Measurements from ENCODE around the gene SLC1A2. TPM values are rescaled to one million over a fixed set of nuclear protein-coding genes. Genes with fewer than 3 reads are reported as not detected.
A peak's percentile ranks its signal among the peaks of the same experiment; 100 is the strongest.

Gene SLC1A2
- total RNA-seq, 3 donors from 2014 or later, result 0.32 to 23.7 (median 10.5) TPM

- TF ChIP-seq POLR2AphosphoS5 (IDR thresholded peaks at IDR 0.05) (no peak), CTCF (IDR thresholded peaks at IDR 0.05) (no peak), POLR2A (IDR thresholded peaks at IDR 0.05) (no peak)
- Histone ChIP-seq H3K27ac (no peak overlapping the region), H3K27me3 (no peaks in the 10 kb centered on the region), H3K9me3 (no peaks in the 10 kb centered on the region), H3K4me3 (no peak overlapping the region), H3K36me3 (no peaks in the 10 kb centered on the region), H3K4me1 (no peaks in the 10 kb centered on the region)
- intact Hi-C loops (cut with DNase I; ENCODE audit: low total_unique reads), result loop anchor here (10.0 kb wide), 1 partner anchor 1174 kb away; no protein-coding TSS in a partner anchor
- DNase-seq (ENCODE audit: low spot score in 2 of 2), result no peak
Observed at GRCh38 chr11:35208795-35209194, 210.6 kb downstream of the SLC1A2 start.

GRCh38 chr11:35207471-35208403 lies 211.6 kb downstream of the SLC1A2 start:
- H3K27ac ChIP-seq, result no peak overlapping the region
- H3K4me1 ChIP-seq, result no peaks in the 10 kb centered on the region
- H3K36me3 ChIP-seq, result no peaks in the 10 kb centered on the region
- TF ChIP-seq CTCF (IDR thresholded peaks at IDR 0.05), result no peak
- no peak for TF ChIP-seq POLR2A (IDR thresholded peaks at IDR 0.05)
- TF ChIP-seq POLR2AphosphoS5 (IDR thresholded peaks at IDR 0.05), result no peak
- H3K9me3 ChIP-seq, result no peaks in the 10 kb centered on the region
- no peak for DNase-seq (ENCODE audit: low spot score in 2 of 2)
- intact Hi-C loops (cut with DNase I; ENCODE audit: low total_unique reads), result loop anchor here (10.0 kb wide), 1 partner anchor 1173 kb away; no protein-coding TSS in a partner anchor
- H3K27me3 ChIP-seq, result no peaks in the 10 kb centered on the region
- no peak overlapping the region for H3K4me3 ChIP-seq

- H3K9me3 ChIP-seq, result no peaks in the 10 kb centered on the region
- no peaks in the 10 kb centered on the region for H3K36me3 ChIP-seq
- TF ChIP-seq CTCF (IDR thresholded peaks at IDR 0.05) (no peak), POLR2A (IDR thresholded peaks at IDR 0.05) (no peak), POLR2AphosphoS5 (IDR thresholded peaks at IDR 0.05) (no peak)
- no peaks in the 10 kb centered on the region for H3K4me1 ChIP-seq
- DNase-seq (ENCODE audit: low spot score in 2 of 2), result no peak
- no peak overlapping the region for H3K27ac ChIP-seq
- no peaks in the 10 kb centered on the region for H3K27me3 ChIP-seq
- intact Hi-C loops (cut with DNase I; ENCODE audit: low total_unique reads), result loop anchor here (10.0 kb wide), 1 partner anchor 1172 kb away; no protein-coding TSS in a partner anchor
- H3K4me3 ChIP-seq, result no peak overlapping the region
Observed at GRCh38 chr11:35206616-35207015, 212.7 kb downstream of the SLC1A2 start.

- Histone ChIP-seq H3K4me1 (no peaks in the 10 kb centered on the region), H3K4me3 (no peak overlapping the region), H3K36me3 (no peaks in the 10 kb centered on the region), H3K9me3 (no peaks in the 10 kb centered on the region), H3K27ac (peak overlapping the region; percentile 11 to 44), H3K27me3 (no peaks in the 10 kb centered on the region)
- intact Hi-C loops (cut with DNase I; ENCODE audit: low total_unique reads), result loop anchor here (10.0 kb wide), 1 partner anchor 1170 kb away; no protein-coding TSS in a partner anchor
- TF ChIP-seq POLR2AphosphoS5 (IDR thresholded peaks at IDR 0.05), result no peak
- TF ChIP-seq POLR2A (IDR thresholded peaks at IDR 0.05), result no peak
- TF ChIP-seq CTCF (IDR thresholded peaks at IDR 0.05), result no peak
- no peak for DNase-seq (ENCODE audit: low spot score in 2 of 2)
Observed at GRCh38 chr11:35204614-35205013, 214.7 kb downstream of the SLC1A2 start.

Other genes with a start within 250 kb of the SLC1A2 start
- 10 to 100 TPM in 2 of 3 donors, 1 to 10 TPM in 1; 8.8 to 36.4 (median 11.3) TPM for gene PAMR1, start 106.1 kb upstream of the SLC1A2 start, total RNA-seq
- gene FJX1, start 198.9 kb upstream of the SLC1A2 start, total RNA-seq, result 10 to 100 TPM in 1 of 3 donors, 1 to 10 TPM in 2; 1.1 to 12.1 (median 8.3) TPM
- gene TRIM44, start 243.2 kb upstream of the SLC1A2 start, total RNA-seq, result 10 to 100 TPM; 31.2 to 47.0 (median 33.1) TPM

Measured in breast epithelium (tissue), 4 donors.